HepG2 (cell line): Measurements from ENCODE around the gene TRIM23. TPM values are rescaled to one million over a fixed set of nuclear protein-coding genes. Genes with fewer than 3 reads are reported as not detected.
"Not testable (repeated sequence)": the region's sequence is repeated elsewhere in the genome, so short reads cannot be mapped to it uniquely, and the experiment has no call there.

Source experiments
- ATAC-seq: fragments of 200-7000 bp; cut with Tn5 transposase; 3 replicates; pipeline ENCODE4 v1.9.1; 2020; ENCODE audit warnings: mild to moderate bottlenecking, moderate library complexity
- BruUV-seq: library from RNA; stranded (reverse); fragments of 400-500 nt; replicated peaks from 2 replicates; lab custom pipeline; 2021; lab: Mats Ljungman, UMichigan
- CTCF ChIA-PET: fragments of 300-600 bp; formaldehyde crosslinking; extraction: SDS; loops from one replicate; lab custom pipeline; 2021; ENCODE audit warnings: low total read pairs, inconsistent platforms, low intra/inter-chr PET ratio; lab: Yijun Ruan, JAX
- POLR2A ChIA-PET: fragments of 350-600 bp; sonication (Branson Sonifier 250); formaldehyde crosslinking; loops from one replicate; lab custom pipeline; 2020; ENCODE audit warnings: antibody characterized with exemption, inconsistent platforms; lab: Yijun Ruan, JAX
- DNase-seq: peaks from one replicate; pipeline ENCODE4 v3.0.0-alpha.2; 2015; ENCODE audit warnings: low spot score
- FAIRE-seq: peaks from 3 replicates; lab custom pipeline; 2011; peaks lifted over from hg19 to GRCh38; lab: Jason Lieb, UNC
- H2AFZ ChIP-seq: one replicate; pipeline ENCODE4 v1.6.1; 2011; ENCODE audit warnings: low read length, inconsistent platforms
- H3K27ac ChIP-seq: fragments of 300-600 bp; 3 replicates; pipeline ENCODE4 v1.8.0; 2011; ENCODE audit warnings: mixed run types, mild to moderate bottlenecking, mixed read lengths, low read length, inconsistent platforms; ENCODE audit not compliant: insufficient read depth; ENCODE audit errors: extremely low read length
- H3K27me3 ChIP-seq, 2 experiments: fragments of 200-600 bp in 1 of 2; 2 replicates in 1 of 2; 3 replicates in 1 of 2; pipeline versions ENCODE4 v1.6.0 to v1.8.0; 2011; ENCODE audit warnings: low read length in 2 of 2, mild to moderate bottlenecking in 2 of 2, moderate library complexity in 2 of 2, inconsistent platforms in 1 of 2; ENCODE audit not compliant: insufficient read depth in 2 of 2, control insufficient read depth in 1 of 2
- H3K36me3 ChIP-seq, 2 experiments: fragments of 200-600 bp in 1 of 2; replicated peaks in 1 of 2; 2 replicates in 1 of 2; 3 replicates in 1 of 2; pipeline versions ENCODE4 v1.5.1 to v1.8.0; 2011; ENCODE audit warnings: low read length in 2 of 2, inconsistent platforms in 1 of 2; ENCODE audit not compliant: insufficient read depth in 2 of 2, control insufficient read depth in 1 of 2
- H3K4me1 ChIP-seq: 2 replicates; pipeline ENCODE4 v1.5.1; 2012; ENCODE audit warnings: low read length, inconsistent platforms; ENCODE audit not compliant: insufficient read depth
- H3K4me2 ChIP-seq: 2 replicates; pipeline ENCODE4 v1.6.0; 2011; ENCODE audit warnings: low read depth, low read length, inconsistent platforms
- H3K4me3 ChIP-seq, 3 experiments: fragments of 200-600 bp in 1 of 3; sonication (generic), shearing (Covaris generic) in 1 of 3; replicated peaks in 1 of 3; 2 replicates each; pipeline ENCODE4 v1.5.1; 2011 to 2016; ENCODE audit warnings: low read length in 3 of 3, inconsistent platforms in 2 of 3, low read depth in 2 of 3, mild to moderate bottlenecking in 2 of 3, control low read depth in 1 of 3, mixed read lengths in 1 of 3; ENCODE audit not compliant: insufficient read depth in 1 of 3
- H3K79me2 ChIP-seq: one replicate; pipeline ENCODE4 v1.6.1; 2011; ENCODE audit warnings: low read length, inconsistent platforms; ENCODE audit not compliant: insufficient read depth
- H3K9ac ChIP-seq: 2 replicates; pipeline ENCODE4 v1.6.0; 2011; ENCODE audit warnings: mild to moderate bottlenecking, low read depth, low read length, inconsistent platforms; ENCODE audit not compliant: insufficient read depth
- H3K9me3 ChIP-seq: 2 replicates; pipeline ENCODE4 v1.5.1; 2012; ENCODE audit warnings: mild to moderate bottlenecking, low read length
- H4K20me1 ChIP-seq: 2 replicates; pipeline ENCODE4 v1.6.0; 2011; ENCODE audit warnings: inconsistent platforms, mild to moderate bottlenecking, low read length, moderate library complexity; ENCODE audit not compliant: insufficient read depth
- EHMT2 ChIP-seq: fragments of 200-600 bp; sonication (generic); IDR thresholded peaks from 2 replicates; pipeline ENCODE4 v1.7.0; 2017; ENCODE audit warnings: antibody characterized with exemption, low read depth, low read length, borderline replicate concordance
- ERF ChIP-seq: IDR thresholded peaks from 2 replicates; pipeline ENCODE4 v1.6.1; 2018; ENCODE audit warnings: missing biosample characterization, missing genetic modification reagents
- GFI1 ChIP-seq: sonication (generic); formaldehyde crosslinking; IDR thresholded peaks from 2 replicates; pipeline ENCODE4 v1.5.0; 2020; ENCODE audit warnings: missing genetic modification reagents, mild to moderate bottlenecking, borderline replicate concordance
- HHEX ChIP-seq: IDR thresholded peaks from 2 replicates; pipeline ENCODE4 v1.6.1; 2016; ENCODE audit warnings: control low read depth
- RFX1 ChIP-seq: fragments of 450-650 bp; IDR thresholded peaks from 2 replicates; pipeline ENCODE4 v1.6.1; 2017
- RFX5 ChIP-seq: IDR thresholded peaks from 2 replicates; pipeline ENCODE4 v1.6.1; 2011; ENCODE audit warnings: low read depth, low read length, improper control_type of control experiment
- SP1 ChIP-seq, 2 experiments: fragments of 450-650 bp in 1 of 2; sonication (generic) in 1 of 2; formaldehyde crosslinking in 1 of 2; IDR thresholded peaks; 2 replicates each; pipeline versions ENCODE4 v1.4.0 to v1.6.1; 2016 to 2020; ENCODE audit warnings: missing genetic modification reagents in 1 of 2
- ZMYM3 ChIP-seq: sonication (generic); formaldehyde crosslinking; IDR thresholded peaks from 2 replicates; pipeline ENCODE4 v1.5.1; 2020; ENCODE audit warnings: mild to moderate bottlenecking, missing genetic modification reagents
- ZNF883 ChIP-seq: sonication (generic); formaldehyde crosslinking; IDR thresholded peaks from 2 replicates; pipeline ENCODE4 v1.5.1; 2020; ENCODE audit warnings: mild to moderate bottlenecking, missing genetic modification reagents; ENCODE audit errors: not compliant biosample characterization
- WGBS: methylation state at CpG from one replicate; pipeline ENCODE4 v1.1.6; 2017; ENCODE audit warnings: low lambda C conversion rate; 5-methylcytosine and 5-hydroxymethylcytosine counted together
- in situ Hi-C: cut with HindIII; loops from 2 replicates; pipeline ENCODE4 v1.10.0; 2017; ENCODE audit warnings: low pct_unique_long_range_greater_than_20kb; ENCODE audit not compliant: extremely low pct_ligation_motif_present
- intact Hi-C: fragments of 100-400 bp; cut with micrococcal nuclease; formaldehyde crosslinking; loops from one replicate; pipeline ENCODE4 v1.10.0; 2022; ENCODE audit not compliant: unreplicated experiment
- polyA plus RNA-seq, 8 experiments: library from polyadenylated mRNA; depleted of rRNA in 3 of 8; stranded (reverse) in 7 of 8; unstranded in 1 of 8; fragments of >200 nt; fragmentation: Illumina TruSeq in 4 of 8; extraction: Trizol in 4 of 8; gene quantifications; 2 replicates each; pipeline versions ENCODE4 v1.2.1 to v1.2.3, GENCODE V29; 2011 to 2016; ENCODE audit warnings: low read depth in 4 of 8, missing spikeins in 1 of 8, mixed read lengths in 1 of 8; ENCODE audit not compliant: insufficient read depth in 1 of 8
- total RNA-seq, 5 experiments: library from RNA; depleted of rRNA; stranded (reverse); fragments of >200 nt; fragmentation: Illumina TruSeq; extraction: Trizol; gene quantifications; 2 replicates each; pipeline ENCODE4 v1.2.3, GENCODE V29; 2016; ENCODE audit warnings: low read depth in 1 of 5
- TF ChIP-seq, protein P1 (sequence below), 2 experiments: IDR thresholded peaks; 2 replicates each; pipeline ENCODE4 v1.6.1; 2011 to 2012; ENCODE audit warnings: low read length in 2 of 2, borderline replicate concordance in 1 of 2, low read depth in 1 of 2, mild to moderate bottlenecking in 1 of 2, moderate library complexity in 1 of 2
- TF ChIP-seq, protein P2 (sequence below): sonication (generic); formaldehyde crosslinking; IDR thresholded peaks from 2 replicates; pipeline ENCODE4 v1.8.1; 2023; ENCODE audit warnings: missing genetic modification reagents, inconsistent platforms, borderline replicate concordance
- TF ChIP-seq, protein P3 (sequence below): sonication (generic); formaldehyde crosslinking; IDR thresholded peaks from 2 replicates; pipeline ENCODE4 v1.5.1; 2020; ENCODE audit warnings: missing genetic modification reagents, mild to moderate bottlenecking, borderline replicate concordance

Gene TRIM23
- total and polyA plus RNA-seq, 2 of the 13 experiments (the other 11 are each of a cell fraction or from before 2014, with no cell fraction given), result 4.6 to 11.4 TPM

DNA sequence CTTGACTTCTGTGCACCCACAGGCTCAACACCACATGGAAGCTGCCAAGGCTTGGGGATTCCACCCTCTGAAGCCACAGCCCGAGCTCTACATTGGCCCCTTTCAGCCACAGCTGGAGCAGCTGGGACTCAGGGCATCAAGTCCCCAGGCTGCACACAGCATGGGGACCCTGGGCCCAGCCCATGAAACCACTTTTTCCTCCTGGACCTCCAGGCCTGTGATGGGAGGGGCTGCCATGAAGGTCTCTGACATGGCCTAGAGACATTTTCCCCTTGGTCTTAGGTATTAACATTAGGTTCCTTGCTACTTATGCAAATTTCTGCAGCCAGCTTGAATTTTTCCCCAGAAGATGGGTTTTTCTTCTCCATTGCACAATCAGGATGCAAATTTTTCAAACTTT lies 22.4 kb downstream of the TRIM23 start:
- CTCF ChIA-PET, H3K79me2 ChIP-seq, H3K27ac ChIP-seq, H4K20me1 ChIP-seq, intact Hi-C loops, POLR2A ChIA-PET, ATAC-seq, H3K9ac ChIP-seq, H3K4me1 ChIP-seq, in situ Hi-C loops, H3K27me3 ChIP-seq, H3K4me3 ChIP-seq, FAIRE-seq, H2AFZ ChIP-seq, BruUV-seq, DNase-seq, H3K9me3 ChIP-seq, H3K4me2 ChIP-seq: not testable (repeated sequence)
- 100% methylated on average over 1 of the region's 1 CpG for WGBS
- H3K36me3 ChIP-seq, result peaks cover 6 to 46% of the 10 kb centered on the region in 2 experiments; a peak in 4 of 5 replicates

DNA sequence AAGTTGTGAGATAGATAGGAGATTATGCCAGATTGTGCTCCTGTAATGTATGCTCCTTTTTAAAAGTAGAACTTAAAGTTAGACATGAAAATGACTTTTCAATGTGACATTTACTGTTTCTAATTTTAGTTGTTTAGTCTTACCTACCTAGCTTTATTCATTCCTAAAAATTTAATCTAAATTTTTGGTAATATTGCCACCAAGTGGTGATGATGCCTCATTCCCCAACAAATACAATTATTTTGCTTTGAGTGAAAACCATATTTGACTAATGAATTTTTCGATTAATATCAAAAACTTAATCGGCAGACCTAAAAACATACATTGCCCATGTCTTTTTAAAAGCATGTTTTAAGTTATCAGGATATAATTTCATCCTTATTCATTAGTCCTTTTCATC lies 35.4 kb downstream of the TRIM23 start:
- intact Hi-C loops, result no loop called here
- Histone ChIP-seq H3K4me2 (no peak overlapping the region), H3K27me3 (no peaks in the 10 kb centered on the region), H3K79me2 (no peaks in the 10 kb centered on the region), H3K9ac (no peak overlapping the region), H4K20me1 (no peaks in the 10 kb centered on the region), H3K4me3 (no peak overlapping the region), H3K4me1 (no peaks in the 10 kb centered on the region), H3K9me3 (no peaks in the 10 kb centered on the region), H3K36me3 (peaks cover 7 to 33% of the 10 kb centered on the region in 2 experiments), H2AFZ (no peak overlapping the region), H3K27ac (no peak overlapping the region)
- ATAC-seq (no peak), FAIRE-seq (no peak), DNase-seq (no peak)
- ChIA-PET CTCF (no interaction called here), POLR2A (no interaction called here)
- WGBS, result 95% methylated on average over 2 of the region's 2 CpGs
- no TSS peak for BruUV-seq
- in situ Hi-C loops, result no loop called here
- TF ChIP-seq RFX1 (no peak), HHEX (CRISPR knock-in tag) (no peak), EHMT2 (no peak), SP1 (IDR thresholded peaks at IDR 0.05) (no peak), SP1 (CRISPR knock-in tag; IDR thresholded peaks at IDR 0.05) (no peak), RFX5 (no peak), ZNF883 (CRISPR knock-in tag) (no peak), ERF (no peak), GFI1 (CRISPR knock-in tag) (no peak), ZMYM3 (CRISPR knock-in tag) (no peak)
- TF ChIP-seq, protein P1, sequence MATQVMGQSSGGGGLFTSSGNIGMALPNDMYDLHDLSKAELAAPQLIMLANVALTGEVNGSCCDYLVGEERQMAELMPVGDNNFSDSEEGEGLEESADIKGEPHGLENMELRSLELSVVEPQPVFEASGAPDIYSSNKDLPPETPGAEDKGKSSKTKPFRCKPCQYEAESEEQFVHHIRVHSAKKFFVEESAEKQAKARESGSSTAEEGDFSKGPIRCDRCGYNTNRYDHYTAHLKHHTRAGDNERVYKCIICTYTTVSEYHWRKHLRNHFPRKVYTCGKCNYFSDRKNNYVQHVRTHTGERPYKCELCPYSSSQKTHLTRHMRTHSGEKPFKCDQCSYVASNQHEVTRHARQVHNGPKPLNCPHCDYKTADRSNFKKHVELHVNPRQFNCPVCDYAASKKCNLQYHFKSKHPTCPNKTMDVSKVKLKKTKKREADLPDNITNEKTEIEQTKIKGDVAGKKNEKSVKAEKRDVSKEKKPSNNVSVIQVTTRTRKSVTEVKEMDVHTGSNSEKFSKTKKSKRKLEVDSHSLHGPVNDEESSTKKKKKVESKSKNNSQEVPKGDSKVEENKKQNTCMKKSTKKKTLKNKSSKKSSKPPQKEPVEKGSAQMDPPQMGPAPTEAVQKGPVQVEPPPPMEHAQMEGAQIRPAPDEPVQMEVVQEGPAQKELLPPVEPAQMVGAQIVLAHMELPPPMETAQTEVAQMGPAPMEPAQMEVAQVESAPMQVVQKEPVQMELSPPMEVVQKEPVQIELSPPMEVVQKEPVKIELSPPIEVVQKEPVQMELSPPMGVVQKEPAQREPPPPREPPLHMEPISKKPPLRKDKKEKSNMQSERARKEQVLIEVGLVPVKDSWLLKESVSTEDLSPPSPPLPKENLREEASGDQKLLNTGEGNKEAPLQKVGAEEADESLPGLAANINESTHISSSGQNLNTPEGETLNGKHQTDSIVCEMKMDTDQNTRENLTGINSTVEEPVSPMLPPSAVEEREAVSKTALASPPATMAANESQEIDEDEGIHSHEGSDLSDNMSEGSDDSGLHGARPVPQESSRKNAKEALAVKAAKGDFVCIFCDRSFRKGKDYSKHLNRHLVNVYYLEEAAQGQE (IDR thresholded peaks at IDR 0.05; ENCODE audit: borderline replicate concordance in 1 of 2, low read depth in 1 of 2, low read length in 2 of 2), result no peak
- TF ChIP-seq, protein P2, sequence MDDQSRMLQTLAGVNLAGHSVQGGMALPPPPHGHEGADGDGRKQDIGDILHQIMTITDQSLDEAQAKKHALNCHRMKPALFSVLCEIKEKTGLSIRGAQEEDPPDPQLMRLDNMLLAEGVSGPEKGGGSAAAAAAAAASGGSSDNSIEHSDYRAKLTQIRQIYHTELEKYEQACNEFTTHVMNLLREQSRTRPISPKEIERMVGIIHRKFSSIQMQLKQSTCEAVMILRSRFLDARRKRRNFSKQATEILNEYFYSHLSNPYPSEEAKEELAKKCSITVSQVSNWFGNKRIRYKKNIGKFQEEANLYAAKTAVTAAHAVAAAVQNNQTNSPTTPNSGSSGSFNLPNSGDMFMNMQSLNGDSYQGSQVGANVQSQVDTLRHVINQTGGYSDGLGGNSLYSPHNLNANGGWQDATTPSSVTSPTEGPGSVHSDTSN, result no peak
- TF ChIP-seq, protein P3, sequence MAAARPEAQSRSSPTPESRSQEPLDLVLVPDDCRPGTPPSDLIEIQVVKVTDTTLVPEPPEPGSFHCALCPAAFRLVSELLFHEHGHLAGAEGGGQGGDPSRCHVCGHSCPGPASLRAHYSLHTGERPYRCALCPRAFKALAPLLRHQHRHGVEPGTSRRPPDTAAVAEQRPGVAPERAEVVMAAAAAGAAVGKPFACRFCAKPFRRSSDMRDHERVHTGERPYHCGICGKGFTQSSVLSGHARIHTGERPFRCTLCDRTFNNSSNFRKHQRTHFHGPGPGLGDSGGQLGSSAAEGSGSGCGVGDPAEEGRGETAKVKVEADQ (CRISPR knock-in tag), result no peak
